Inferior parietal cortex (tissue), 1 donor: Measurements from ENCODE around the gene UTS2R.

ENCODE experiments used
- DNase-seq: peaks from one replicate; pipeline ENCODE4 v3.0.0-alpha.2; 2016; ENCODE audit errors: extremely low spot score

The UTS2R gene

DNA sequence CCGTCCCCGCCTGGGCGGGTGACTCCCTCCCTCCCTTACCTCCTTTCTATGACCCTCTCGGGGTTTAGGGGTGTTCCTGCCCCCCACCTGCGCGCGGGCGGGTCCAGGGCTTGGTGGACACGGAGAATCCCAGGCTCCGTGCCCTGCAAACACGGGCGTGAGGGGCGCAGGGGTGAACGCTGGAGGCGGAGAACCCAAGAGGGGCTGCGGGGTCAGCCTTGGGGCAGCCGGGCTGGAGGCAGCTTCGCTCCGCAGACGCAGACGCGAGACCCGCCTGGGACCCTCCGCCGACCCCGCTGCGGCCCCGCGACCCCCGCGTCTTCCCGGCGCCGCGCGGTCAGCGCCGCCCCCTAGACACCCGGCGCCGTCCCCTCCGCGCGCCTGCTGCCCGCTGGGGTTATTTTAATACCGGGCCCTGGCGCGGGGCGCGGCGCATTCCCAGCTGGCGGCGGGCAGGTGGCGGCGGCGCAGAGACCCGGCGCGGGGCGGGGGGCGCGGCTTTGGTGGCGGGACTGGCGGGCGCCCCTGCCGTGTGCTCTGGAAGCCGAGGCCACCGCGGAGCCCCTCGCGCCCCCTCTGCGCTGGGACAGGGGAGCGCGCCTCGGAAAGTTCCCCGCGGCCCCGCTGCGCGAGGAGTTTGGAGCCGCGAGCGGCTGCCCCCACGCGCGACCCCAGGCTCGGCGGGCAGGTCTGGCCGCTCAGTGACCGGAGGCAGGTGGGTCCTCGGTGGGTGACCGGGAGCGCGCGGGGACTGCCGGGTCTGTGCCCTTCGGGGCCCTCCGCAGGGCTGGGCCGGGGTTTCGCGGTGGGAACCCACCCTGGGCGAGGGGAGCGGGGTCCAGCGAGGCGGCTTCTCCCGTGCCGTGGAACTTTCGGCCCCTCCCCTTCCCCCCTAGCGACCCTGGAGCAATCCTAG lies at the start of gene UTS2R:
Gene UTS2R, plus strand, starts transcription at position 433 of the 916 bp plus-strand sequence. CDS start 2,560 bp downstream, outside the sequence.
- DNase-seq = no peak

DNA sequence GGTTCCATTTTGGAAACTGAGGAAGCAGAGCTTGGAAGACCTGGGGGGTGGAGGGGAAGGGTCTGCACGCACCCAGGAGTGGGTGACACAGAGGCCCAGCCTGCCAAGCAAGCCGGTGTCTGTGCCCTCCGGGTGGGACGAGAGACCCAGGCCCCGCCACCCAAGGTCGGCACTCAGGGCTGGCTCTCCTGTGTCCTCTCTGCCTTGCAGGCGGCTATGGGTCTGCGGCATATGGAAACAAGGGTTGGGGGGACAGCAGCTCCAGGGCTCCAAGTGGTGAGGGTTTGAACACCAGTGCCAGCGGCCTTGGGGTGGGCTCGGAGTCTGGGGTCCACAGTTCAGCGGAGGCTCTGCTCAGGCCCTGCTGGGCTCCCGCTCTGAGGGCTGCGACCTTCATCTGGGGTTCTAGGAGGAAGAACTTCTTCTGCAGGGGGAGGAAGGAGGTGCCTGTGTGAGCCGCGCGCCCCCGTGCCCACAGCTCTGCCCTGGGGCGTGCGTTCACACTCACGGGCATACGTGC lies 49.6 kb upstream of the UTS2R start:
- no peak for DNase-seq

DNA sequence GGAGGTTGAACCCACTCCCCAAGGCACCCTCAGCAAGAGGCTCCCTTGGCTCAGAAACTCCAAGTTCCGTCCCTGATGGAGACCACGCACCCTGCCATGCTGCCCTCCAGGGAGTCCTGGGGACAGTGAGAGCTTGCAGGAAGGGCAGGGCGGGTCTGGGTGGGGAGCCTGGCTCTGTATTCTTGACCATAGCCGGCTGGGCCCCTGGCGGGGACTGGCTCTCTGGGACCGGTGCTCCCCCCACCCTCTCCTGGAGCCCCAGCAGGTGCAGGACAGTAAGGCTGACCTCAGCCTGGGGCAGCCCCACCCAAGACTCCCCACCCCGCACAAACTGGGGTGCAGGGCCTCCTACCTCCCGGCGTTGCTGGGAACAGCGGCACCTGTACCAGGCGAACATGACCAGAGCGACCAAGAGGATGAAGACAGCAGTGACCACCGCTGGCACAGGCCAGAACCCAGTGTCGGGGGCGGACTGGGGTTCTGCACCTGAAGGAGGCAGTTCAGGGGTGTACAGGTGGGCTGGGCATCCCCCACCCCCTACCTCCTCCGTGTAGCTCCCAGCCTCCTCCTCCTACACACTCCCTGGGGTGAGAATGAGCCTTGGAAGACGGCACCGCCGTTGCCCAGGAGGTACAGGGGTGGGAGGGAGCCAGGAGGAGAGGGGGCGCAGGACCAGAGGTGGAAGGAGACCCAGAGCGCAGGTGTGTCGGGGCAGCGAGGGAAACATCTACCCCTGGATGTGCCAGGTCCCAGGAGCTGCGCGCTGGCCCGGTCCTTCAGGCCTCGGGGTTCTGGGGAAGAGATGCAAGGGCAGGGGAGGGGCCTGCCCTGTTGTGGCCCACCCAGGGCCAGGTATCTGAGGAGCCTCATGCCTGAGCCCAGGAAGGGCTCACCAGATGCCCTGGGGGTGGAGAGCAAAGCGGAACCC lies 48.8 kb upstream of the UTS2R start:
- no peak for DNase-seq

DNA sequence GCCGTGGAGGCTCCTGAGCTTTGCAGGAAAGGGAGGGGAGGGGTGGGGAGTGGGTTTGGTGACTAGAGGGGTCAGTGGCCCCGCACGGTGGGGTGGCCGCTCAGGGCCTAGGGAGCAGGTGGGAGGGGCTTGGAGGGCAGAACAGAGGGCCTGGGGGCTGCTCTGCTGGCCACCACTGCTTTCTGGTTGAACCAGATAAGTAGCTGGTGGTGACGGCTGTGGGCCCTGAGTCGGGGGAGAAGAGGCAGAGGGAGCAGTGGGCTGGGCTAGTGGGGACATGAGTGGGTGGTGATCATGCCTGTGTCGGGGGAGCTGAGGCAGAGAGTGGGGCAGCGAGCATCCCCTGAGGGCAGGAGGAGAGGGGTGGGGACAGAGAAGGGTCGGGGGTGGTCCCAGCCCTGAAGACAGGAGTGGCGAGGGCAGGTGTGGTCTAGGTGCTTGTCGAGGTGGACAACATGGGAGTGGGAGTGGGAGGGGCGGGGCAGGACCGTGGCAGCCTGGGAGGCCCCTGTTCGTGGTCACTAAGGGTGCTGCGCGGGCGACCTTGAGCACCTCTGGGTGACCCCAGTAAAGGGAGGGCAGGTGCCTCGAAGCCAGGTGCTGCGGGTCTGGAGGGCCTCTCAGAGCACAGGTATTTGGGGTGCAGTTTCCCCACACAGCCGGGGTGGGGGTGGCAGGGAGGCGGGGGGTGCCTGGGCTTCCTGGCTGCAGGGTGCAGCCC lies 47.9 kb upstream of the UTS2R start:
- no peak for DNase-seq

DNA sequence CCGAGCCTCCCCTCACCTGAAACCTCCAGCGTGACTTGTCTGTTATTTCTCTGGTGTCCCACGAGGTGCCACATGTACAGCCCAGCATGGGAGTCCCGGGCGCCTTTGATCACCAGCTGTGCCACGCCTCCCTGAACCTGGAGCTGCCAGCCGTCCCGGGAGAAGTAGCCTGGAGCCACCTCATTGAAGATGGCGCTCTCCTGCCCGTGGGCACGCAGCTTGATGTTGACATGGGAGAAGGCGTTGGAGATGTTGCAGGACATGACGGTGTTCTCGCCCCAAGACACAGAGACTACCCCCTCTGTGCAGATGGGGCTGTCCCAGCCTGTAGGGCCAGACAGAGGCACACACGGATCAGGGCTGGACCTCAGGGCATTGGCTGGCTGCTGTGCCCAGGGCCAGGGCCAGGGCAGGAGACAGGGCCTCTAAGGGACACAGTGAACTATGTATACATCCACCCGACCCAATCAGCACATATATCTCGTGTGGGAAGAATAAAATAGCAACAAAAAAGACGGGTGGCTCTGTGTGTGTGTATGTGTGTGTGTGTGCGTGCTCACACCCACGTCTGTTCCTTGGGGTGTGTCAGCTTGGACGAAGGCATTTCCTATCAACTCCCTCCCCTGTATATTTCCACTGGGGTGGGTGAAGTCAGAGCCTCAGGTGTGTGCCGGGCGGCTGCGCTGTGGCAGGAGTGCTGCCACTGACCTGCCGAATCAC lies 46.8 kb upstream of the UTS2R start:
- DNase-seq = no peak

DNA sequence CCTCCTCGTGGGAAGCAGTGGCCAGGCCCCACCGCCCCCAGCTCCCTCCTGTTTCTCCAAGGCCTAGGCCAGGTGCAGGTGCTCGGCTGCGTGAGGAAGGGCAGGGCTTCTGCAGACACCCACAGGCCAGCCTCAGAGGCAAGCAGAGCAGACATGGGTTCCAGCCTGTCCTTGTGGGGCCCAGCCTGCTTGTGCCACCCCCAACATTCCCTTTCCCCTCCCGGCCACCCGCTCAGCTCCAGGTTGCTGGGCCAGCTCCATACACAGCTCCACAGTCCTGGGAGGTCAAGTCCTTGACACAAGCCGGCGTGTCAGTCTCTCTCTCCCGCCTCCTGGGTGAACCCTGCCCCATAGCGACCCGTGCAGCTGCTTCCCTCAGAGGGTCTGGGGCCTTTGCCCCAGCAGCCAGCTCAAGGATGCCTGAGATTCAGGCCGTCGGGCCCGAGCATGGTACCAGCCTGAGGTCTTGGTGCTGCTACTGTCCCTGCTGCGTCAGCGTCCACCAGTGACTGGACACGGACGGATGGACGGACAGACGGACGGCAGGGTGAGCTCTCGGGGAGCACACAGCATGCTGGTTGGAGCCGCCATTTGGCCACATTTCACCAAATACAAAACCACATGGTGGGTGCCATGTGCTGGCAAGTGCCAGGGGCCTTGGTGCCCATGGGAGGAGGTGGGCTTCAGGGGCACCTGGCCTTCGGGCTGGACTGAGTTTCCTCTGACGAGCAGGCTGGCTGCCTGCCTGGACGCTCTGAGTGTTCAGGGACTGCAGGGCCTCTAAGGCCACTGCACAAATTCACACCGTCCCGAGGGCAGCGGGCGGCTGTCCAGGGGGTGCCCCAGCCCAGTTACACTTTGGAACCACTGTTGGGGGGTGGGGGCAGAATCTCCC lies 46.0 kb upstream of the UTS2R start:
- no peak for DNase-seq

DNA sequence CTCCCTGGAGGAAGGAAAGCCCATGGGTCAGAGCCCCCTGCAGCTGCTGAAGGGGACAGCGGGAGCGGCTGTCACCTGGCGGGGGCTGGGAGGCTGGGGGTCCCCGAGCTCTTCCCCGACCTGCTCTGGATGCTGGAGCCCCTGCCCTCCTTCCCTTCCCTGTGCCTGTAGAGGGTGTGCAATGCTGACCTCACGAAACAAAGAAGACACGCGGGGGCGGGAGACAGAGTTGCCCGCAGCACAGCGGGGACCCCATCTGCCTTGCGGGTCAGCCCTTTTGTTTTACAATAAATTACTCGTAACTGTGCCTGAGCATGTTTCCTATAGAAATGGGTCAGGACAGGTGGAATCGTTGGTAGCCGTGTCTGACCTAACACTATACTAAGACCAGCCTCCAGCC lies 44.3 kb upstream of the UTS2R start:
- no peak for DNase-seq

DNA sequence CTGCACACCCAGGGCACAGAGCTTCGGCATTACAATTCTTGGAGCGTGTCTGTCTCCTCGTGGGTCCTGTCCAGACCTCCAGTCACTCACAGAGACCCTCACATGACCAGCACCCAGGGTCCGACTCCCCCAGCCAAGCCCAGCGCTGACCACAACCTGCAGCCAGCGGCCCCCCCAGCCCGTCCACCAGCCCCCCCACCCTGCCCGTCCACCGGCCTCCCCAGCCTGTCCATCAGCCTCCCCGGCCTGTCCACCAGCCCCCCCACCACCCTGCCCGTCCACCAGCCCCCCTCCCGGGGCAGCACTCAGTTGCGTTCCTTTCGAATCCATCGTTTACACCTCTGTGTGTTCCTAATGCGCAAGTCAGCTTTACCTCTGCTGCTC lies 43.8 kb upstream of the UTS2R start:
- no peak for DNase-seq

DNA sequence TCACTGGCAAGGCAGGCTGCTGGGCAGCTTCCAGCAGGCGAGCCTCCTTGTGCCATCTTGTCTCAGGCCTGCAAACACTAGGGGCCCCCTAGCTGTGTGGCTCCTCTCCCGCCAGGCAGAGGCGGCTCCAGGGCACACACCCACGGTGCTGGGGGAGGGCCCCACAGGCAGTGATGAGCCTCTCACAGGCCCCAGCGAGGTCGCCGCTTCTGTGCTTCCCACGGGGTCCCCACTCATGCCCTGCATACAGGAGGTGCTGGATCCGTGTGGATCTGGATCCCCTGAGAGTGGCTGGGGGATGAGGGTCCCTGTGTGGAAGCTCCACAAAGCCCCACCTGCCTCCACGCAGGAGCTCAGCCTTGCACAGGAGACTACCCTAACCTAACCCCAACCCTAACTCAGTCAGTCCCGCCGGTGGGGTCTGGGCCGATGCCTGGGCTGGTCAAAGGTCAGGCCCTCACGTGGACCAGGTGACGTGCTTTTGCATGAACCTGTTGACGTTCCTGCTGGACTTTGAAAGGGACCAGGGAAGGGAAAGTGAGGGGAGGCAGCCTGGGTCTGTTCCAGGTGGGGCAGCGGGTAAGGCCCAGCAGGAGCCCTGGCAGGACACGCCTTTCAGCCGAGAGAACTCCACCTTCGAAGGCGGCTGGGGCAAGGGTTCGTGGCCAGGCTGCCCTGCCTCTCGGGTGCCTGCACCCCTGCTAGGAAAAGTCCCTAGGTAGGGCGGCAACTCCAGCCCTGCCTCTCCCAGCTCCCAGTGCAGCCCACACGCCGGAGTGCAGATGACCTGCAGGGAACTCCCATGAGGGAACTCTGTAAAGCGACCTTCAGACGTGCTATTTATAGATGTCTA lies 43.2 kb upstream of the UTS2R start:
- DNase-seq = no peak

DNA sequence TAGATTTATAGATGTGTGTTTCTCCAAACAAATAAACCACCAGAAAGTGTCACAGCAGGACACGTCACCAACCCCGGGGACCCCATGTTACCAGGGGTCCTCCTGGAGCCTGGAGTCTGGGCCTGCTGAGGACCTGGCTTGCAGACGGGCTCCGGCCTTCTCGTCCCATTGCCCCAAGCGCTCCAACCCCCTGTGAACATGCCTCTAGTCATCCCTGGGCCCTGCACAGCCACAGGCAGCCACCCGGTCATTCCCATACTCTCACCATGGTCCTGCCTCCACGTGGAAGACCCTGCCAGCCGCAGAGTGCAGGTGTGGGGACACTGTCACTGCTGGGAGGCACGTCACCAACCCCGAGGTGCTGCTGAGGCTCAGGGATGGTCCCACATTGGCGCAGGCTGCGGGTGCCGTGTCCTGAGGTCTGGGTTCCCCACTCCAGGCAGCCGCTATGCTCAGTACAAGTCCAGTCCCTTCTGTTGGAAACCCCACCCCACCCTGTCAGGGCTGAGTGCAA lies 42.5 kb upstream of the UTS2R start:
- DNase-seq = no peak

DNA sequence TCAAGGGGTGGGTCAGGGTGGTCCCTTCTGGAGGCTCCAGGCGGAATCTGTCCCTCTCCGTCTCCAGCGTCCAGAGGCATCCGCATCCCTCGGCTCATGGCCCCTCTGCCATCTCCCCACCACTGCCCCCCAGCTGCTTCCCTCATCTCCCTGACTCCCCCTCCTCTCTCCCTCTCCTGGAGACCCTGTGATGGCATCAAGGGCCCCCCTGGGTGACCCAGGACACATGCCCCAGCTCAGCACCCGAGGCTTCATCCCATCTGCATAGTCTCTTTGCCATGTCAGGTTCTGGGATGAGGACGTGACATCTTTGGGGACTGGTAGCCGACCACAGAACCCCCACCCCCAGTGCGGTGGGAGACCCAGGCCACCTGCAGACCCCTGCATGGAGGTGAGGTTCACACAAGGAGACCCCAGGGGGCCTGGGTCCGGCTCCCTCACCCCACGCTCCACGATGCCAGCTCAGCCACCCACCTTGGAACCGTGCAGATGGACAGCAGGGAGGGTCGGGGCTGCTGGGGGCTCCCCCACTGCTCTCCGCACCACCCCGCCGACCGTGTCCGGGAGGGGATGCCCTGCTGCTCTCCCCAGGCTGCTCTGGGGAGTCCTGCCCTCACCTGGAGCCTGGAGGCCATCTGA lies 41.8 kb upstream of the UTS2R start:
- no peak for DNase-seq

DNA sequence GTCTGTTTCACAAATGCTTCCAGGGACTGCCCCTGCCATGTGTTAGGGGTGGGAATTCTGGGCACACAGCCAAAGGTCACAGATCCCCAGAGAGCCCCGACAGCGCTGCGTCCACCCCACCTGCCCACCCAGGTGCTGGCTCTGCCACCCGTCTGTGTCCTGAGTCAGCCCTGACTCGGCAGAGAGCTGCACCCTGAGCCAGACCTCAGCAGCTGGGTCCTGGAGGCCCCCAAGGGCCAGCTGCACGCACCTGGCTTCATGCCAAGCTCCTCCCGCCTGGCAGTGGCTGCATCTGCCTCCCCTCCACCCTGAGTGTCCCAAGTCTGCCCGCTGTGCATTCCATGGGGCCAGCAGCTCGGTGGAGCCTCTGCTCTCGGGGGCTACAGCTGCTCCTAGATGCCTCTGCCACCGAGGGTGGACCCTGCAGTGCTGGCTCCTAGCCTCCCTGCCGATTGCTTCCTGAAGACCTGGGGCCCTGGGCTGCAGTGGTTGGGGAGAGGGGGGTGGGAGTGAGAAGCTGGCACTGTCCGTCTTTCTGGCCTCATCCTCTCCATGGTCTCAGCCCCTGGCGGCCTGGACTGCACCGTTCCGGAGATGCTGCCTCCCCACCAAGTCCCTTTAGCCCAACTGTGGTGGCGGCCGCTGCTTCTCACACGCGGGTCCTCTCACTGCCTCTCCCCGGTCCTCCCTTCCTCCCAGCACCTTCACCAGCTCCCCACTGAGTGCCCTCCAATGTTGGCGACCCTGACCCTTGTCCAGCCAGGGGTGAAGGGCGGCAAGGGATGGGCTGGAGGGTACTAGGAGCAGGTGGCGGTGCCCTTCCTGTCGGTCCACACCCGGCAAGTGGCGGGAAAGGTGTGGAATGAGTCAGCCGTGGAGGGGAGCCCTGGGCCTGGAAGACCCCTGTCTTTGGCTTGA lies 41.0 kb upstream of the UTS2R start:
- DNase-seq = no peak

DNA sequence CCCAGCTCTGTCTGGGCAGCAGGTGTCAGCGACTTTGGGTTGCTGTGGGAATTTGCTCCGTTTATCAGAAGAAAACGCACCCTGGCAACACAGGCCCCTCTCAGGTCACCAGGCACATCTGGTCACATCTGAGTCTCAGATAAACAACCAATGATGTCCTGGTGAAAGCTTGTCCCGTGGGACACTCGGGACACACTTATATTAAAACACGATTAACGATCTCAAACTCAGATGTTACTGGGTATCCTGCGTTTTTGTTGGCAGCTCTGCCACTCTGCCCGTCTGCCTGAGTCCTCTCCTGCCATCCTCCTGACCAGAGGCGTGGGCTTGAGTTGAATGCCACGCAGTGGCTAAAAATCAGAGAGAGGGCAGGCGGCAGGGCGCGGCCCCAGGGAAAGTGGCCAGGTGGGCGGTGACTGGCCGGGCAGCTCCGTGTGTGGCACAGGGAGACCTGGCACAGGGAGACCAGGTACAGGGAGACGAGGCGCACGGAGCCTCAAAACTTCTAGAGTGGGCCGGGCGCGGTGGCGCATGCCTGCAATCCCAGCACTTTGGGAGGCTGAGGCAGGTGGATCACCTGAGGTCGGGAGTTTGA lies 40.1 kb upstream of the UTS2R start:
- DNase-seq = no peak

DNA sequence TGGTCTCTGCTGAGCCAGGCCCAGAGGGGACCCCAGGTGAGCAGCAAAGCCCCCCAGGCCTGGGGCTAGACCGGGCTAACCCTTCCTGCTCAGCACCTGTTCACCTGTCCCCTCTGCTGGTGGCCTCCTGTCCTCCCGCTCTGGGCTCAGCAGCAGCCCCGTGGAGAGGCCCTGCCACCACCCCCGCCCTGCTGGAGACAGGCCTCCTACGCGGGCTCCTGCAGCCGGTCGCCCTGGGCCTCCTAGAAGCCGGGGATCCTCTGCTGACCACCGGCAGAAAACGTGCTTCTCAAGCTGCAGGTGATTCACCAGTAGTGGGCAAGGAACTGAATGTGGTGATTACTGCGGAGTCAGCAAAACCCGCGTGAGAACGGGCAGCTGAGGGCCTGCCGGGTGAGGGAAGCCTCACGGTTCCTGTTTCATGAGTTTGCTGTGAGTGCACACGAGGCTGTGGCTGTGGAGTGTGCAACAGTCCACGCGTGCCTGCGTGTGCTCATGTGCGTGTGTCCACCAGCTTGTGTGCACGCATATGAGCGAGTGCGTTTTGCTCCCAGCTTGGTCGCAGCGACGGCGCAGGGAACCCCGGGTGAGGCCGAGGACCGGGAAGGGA lies 38.8 kb upstream of the UTS2R start:
- DNase-seq = no peak

DNA sequence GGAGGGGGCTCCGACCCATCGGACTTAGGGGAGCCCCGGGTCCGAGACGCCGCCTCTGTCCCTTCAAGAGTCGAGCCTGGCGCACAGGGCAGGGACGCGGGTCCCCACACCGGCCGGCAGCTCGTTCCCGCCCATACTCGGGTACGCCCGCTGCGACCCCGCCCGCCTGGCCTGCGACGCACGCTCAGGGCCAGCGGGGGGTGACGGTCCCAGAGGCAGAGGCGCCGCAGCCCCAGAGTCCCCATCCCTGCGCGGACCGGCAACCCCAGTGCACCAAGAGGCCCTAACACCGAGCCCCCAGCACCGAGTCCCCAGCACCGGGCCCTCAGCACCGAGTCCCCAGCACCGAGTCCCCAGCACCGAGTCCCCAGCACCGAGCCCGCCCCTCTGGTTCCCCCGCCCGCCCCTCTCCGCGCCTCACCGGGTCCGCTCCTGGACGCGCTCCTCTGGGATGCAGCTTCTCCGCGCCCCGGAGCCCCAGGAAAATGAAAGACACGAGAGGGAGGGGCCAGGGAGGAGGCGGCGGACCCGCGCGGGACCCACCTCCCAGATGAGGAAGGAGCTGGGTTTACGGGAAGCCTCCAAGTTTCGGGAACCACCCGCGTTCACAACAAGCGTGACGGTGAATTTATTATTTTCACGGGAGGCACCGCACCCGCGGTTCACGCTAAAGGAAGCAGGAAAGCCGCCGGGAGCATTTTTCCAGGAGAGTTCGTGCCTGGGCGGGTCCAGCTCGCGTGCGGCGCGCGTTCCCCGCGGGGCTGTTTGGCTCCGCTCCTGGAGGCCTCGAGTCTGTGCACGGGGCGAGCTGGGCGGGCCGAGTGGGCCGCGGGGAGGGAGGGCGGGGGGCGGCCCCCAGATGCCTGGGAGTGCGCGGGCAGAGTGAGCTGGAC lies 38.0 kb upstream of the UTS2R start, which contains the start of gene SECTM1:
Gene SECTM1, minus strand, starts transcription at position 488 of the 893 bp plus-strand sequence. CDS start 6,526 bp downstream, outside the sequence.
- DNase-seq = no peak
